Activated CD8-positive, alpha-beta memory T cell treated with anti-CD3 and anti-CD28 coated beads for 4 hours (primary cell): ENCODE results near the gene AXDND1.

Experiments used
- DNase-seq, 2 donors: peaks; one replicate each; pipeline ENCODE4 v3.0.0-alpha.2; 2020; ENCODE audit warnings: low read depth in 2 of 2

AXDND1 gene

GRCh38 chr1:179576509-179576908, 210.7 kb downstream of the AXDND1 start:
- no peak for DNase-seq

DNA sequence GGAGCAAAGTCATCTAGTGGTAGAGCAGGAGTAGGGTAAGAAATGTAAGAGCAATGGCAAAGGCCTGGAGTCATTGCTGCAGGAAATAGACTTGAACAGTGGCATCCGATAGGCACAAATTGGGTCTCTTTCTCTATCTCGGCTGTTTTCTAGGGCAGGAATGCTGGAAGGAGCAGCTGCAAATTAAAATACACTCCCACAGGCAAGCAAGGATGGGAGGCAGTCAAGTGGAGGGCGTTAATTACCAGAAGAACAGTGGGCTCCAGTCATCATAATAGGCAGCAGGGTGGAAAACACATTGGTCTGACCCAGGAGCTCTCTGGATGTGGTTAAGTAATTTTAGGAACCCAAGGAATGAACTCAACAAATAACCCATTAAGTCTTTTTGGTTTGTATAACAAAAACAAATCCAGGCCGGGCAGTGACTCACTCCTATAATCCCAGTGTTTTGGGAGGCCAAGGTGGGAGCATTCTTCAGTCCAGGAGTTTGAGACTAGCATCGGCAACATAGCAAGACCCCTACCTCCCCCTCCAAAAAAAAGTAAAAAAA, 218.1 kb downstream of the AXDND1 start:
- DNase-seq, result no peak

DNA sequence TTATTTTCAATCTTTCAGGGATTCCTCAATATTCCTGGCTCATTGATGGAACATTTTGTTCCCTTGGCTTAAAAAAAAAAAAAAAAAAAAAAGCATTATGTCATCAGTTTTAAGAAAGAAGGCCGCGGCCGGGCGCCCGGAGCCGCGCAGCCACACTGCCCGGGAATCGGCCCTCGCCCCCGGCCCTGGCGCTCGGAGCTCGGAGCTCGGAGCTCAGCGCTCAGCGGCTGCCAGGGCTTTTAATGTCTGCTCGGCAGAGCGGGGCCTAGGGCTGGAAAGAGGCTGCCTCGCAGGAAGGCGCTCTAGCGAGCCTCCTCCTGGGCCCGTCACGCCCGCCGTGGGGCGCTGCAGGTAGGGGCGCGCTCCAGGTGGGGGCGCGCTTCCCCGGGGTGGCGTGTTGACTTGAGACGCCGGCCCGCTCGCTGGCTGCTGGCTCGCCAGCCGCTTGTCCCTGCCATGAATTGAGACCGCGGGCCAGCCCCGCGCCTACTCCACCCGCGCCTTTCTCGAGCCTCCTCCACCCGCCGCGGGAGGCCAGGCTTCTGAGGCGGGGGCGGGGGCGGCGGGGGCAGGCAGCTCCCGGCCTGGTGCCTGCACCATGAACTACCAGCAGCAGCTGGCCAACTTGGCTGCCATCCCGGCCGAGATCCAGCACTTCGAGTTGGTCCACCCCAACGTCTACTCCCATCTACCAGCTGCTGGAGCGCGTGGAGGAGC, 220.5 kb downstream of the AXDND1 start:
- no peak for DNase-seq

DNA sequence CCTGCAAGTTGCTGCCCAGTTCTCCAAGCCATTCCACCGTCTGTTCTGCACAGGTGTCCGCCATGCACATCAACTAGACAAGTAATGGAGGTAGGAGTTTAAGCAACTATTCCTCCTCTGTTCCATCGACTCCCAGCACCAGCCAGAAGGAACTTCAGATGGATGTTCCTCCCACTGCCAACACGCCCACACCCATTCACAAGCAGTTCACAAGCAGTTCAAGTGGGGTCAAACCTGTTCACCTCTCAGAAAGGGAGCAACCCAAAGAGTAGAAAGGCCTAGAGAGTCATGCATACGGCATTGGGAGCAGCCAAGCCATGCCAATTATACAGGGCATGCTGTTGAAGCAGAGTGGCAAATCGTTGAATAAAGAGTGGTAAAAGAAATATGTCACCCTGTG, 221.6 kb downstream of the AXDND1 start:
- DNase-seq, result no peak

DNA sequence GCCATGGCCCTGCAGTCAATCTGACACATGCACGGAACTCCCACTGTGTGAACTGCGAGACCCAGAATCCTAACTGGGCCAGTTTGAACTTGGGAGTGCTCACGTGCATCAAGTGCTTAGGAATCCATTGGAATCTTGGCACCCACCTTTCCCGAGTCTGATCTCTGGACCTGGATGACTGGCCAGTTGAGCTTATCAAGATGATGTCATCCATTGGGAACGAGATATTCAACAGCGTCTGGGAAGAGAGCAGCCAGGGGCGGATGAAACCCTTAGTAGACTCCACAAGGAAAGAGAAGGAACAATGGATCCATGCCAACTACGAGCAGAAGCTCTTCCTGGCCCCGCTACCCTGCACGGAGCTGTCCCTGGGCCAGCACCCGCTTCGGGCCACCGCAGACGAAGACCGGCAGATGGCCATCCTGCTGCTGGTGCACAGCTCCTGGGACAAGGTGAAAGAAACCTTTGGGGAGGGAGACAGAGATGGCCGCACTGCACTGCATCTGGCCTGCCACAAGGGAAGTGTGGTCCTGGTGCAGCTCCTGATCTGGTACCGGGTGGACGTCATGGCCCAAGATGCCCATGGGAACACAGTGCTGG, 222.8 kb downstream of the AXDND1 start:
- no peak for DNase-seq

DNA sequence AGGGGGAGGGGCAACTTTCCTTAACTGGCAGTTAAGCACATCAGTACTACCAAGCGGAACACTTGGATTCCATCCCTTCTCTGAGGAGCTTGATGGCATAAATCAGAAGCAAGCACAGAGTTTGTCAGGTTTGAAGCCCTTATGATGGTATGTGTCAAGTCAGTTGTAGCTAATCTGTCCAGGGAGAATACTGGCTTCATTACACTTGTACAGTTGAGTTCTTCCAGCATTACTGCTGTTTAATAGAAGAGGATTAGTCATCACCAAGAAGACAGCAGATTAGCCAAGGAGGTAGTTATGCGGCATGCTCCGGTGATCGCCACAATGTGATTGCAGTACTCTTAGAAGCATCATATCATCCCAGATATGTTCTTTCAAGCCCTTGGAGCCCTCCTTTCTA, 223.7 kb downstream of the AXDND1 start:
- no peak for DNase-seq

DNA sequence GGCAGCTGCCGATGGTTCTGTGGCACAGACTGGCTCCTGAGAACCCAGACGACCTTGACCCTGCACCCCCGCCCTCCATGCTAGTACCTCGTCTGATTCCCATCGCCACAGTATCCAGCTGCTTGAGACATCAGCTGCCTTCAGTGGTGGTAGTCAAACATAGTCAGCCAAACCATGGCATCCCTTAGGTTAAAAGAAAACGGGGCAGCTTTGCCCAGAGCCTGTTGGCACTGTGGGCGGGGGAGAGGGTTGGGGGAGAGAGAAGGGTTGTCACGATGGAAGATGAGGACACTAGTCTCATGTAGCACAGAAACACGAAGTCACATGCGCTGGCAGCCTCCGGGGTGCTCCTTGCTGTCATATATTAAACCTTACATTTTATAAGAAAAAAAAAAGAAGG, 224.9 kb downstream of the AXDND1 start:
- no peak for DNase-seq

GRCh38 chr1:179591253-179591591, 225.5 kb downstream of the AXDND1 start:
- no peak for DNase-seq

DNA sequence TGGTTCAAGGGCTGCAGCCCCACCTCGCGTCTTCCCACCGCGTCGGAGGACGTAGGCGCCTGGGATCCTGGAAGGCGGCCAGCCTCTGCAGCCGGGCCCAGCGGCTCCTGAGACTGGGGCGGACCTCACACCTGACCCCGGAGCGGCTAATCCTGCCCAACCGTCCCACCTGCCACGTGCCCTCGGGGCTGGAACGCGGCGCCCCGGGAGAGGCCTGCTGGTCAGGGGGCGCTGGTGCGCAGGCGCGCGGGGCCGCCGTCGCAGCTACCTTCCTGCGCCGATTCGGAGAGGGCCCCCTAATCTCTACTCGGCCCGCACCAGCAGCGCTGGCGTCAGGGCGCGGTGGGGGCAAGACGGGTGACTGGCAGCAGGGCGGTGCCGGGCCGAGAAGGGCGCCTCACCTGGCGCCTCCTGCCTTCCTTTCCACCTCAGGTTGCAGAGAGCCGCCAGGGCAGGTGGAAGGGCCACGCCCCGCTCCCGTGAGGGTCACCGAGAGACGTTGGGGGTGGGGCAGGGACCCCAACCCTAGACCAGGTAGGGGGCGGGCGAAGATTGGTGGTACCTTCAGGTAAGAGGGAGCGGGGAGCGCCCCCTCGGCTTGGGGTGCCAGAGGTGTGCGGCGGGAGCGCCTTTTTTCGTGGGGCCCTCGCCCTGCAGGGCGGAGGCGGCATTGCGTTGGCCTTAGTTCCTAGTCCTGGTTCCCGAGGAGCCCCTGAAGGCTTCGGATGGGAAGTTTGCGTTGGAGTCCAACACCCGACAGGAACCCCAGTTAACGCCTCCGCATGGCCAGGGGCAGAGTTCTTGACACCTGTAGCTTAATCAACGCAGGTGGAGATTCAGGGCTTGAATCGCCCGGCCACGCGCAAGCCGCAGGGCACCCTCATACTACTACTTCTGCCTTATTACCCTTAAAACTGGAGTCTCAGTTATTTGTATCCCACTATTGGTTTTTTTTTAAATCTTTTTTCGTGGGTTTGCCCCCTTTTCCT, 226.1 kb downstream of the AXDND1 start, which contains the start of gene TDRD5:
Gene TDRD5 (plus strand): TSS at position 241 of the 989 bp plus-strand sequence. CDS start 784 bp downstream, outside the sequence.
- no peak for DNase-seq

- DNase-seq, result no peak
These were observed 232.9 kb downstream of the AXDND1 start for GRCh38 chr1:179598631-179599030.

DNA sequence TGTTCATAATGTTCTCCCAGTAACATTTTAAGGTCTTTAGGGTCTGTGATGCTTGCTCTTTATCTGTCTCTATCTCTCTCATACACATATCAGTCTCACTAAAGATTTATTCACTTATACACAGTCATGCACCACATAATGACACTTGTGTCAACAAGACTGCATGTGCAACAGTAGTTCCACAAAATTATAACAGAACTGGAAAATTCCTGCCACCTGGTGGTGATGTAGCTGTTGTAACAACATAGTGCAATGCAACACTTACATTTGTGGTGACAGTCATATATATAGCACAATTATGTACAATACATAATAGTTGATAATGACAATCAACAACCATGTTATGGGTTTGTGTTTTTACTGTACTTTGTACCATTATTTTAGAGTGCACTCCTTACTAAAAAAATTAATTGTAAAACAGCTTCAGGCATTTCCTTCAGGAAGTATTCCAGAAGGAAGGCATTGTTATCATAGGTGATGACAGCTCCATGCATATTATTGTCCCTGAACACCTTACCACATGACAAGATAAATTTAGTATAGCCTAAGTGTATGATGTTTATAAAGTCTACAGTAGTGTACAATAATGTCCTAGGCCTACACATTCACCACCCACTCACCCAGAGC, 234.0 kb downstream of the AXDND1 start:
- no peak for DNase-seq

DNA sequence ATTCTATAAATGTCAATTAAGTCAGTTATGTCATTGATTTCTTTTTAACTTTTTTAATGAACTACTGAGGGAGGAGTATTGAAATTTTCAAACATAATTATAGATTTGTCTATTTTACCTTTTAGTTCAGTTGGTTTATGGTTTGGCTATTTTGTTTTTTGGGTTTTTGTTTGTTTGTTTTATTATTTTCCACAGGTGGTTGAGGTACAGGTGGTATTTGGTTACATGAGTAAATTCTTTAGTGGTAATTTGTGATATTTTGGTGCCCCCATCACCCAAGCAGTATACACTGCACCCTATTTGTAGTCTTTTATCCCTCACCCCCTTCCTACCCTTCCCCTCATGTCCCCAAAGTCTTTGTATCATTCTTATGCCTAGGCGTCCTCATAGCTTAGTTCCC, 235.3 kb downstream of the AXDND1 start:
- no peak for DNase-seq
